ENCODE measurements around the gene OR6X1. TPM values are rescaled to one million over a fixed set of nuclear protein-coding genes. Genes with fewer than 3 reads are reported as not detected.
A peak's percentile ranks its signal among the peaks of the same experiment; 100 is the strongest.

The OR6X1 gene
- total and polyA plus RNA-seq, 9 of the 15 experiments (the other 6 are each of a cell fraction or from before 2014, with no cell fraction given), result not detected

DNA sequence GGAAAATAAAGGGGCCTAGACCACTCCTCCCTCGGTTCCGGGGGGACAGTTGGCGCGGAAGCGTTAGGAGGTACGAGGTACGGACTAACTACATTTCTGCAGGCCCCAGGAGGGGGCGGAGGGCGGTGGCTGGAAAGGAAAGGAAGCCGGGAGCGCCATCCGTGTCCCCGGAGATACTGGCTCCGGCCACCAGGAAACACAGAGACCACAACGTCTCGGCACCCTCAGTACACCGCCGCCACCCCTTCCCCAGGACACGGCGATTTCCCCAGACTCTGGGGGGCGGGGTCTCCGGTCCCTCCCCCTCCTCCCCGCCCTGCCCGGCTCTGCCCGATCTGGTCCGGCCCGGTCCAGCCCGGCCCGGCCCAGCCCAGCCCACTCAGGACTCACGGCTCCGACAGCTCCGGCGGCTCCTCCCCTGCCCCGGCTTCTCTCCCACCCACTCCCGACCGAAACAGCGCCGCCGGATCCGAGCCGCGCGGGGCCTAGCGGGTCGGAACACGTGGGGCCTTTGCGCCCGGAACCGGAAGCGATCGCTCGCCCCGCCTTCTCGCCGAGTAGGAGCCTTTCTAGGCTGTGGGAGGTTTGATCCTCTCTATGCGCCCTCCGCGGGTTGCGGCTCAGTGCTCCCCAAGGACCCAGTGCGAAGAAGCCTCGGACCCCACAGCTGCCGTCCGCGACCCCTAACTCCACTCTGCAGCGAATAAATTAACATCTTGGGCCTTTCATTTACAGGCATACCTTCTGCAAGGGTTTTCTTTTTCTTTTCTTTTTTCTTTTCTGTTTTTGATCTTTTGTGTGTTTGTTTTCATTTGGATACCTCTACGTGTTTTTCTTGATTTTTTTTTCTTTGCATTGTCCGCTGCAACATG is 12.9 kb downstream of the OR6X1 start, which contains the start of gene ZNF202 (continued):
- TF ChIP-seq, protein P1, sequence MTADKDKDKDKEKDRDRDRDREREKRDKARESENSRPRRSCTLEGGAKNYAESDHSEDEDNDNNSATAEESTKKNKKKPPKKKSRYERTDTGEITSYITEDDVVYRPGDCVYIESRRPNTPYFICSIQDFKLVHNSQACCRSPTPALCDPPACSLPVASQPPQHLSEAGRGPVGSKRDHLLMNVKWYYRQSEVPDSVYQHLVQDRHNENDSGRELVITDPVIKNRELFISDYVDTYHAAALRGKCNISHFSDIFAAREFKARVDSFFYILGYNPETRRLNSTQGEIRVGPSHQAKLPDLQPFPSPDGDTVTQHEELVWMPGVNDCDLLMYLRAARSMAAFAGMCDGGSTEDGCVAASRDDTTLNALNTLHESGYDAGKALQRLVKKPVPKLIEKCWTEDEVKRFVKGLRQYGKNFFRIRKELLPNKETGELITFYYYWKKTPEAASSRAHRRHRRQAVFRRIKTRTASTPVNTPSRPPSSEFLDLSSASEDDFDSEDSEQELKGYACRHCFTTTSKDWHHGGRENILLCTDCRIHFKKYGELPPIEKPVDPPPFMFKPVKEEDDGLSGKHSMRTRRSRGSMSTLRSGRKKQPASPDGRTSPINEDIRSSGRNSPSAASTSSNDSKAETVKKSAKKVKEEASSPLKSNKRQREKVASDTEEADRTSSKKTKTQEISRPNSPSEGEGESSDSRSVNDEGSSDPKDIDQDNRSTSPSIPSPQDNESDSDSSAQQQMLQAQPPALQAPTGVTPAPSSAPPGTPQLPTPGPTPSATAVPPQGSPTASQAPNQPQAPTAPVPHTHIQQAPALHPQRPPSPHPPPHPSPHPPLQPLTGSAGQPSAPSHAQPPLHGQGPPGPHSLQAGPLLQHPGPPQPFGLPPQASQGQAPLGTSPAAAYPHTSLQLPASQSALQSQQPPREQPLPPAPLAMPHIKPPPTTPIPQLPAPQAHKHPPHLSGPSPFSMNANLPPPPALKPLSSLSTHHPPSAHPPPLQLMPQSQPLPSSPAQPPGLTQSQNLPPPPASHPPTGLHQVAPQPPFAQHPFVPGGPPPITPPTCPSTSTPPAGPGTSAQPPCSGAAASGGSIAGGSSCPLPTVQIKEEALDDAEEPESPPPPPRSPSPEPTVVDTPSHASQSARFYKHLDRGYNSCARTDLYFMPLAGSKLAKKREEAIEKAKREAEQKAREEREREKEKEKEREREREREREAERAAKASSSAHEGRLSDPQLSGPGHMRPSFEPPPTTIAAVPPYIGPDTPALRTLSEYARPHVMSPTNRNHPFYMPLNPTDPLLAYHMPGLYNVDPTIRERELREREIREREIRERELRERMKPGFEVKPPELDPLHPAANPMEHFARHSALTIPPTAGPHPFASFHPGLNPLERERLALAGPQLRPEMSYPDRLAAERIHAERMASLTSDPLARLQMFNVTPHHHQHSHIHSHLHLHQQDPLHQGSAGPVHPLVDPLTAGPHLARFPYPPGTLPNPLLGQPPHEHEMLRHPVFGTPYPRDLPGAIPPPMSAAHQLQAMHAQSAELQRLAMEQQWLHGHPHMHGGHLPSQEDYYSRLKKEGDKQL (CRISPR knock-in tag; IDR thresholded peaks at IDR 0.05; ENCODE audit: borderline replicate concordance), result no peak
- no peak for TF ChIP-seq TARDBP (IDR thresholded peaks at IDR 0.05)
- TF ChIP-seq, protein P2, sequence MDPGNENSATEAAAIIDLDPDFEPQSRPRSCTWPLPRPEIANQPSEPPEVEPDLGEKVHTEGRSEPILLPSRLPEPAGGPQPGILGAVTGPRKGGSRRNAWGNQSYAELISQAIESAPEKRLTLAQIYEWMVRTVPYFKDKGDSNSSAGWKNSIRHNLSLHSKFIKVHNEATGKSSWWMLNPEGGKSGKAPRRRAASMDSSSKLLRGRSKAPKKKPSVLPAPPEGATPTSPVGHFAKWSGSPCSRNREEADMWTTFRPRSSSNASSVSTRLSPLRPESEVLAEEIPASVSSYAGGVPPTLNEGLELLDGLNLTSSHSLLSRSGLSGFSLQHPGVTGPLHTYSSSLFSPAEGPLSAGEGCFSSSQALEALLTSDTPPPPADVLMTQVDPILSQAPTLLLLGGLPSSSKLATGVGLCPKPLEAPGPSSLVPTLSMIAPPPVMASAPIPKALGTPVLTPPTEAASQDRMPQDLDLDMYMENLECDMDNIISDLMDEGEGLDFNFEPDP (CRISPR knock-in tag; IDR thresholded peaks at IDR 0.05), result no peak
- no peak for TF ChIP-seq KDM2B (CRISPR knock-in tag; IDR thresholded peaks at IDR 0.05)
- TF ChIP-seq, protein P3, sequence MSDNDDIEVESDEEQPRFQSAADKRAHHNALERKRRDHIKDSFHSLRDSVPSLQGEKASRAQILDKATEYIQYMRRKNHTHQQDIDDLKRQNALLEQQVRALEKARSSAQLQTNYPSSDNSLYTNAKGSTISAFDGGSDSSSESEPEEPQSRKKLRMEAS (CRISPR knock-in tag; IDR thresholded peaks at IDR 0.05), result peak; percentile 91
- TF ChIP-seq, protein P4, sequence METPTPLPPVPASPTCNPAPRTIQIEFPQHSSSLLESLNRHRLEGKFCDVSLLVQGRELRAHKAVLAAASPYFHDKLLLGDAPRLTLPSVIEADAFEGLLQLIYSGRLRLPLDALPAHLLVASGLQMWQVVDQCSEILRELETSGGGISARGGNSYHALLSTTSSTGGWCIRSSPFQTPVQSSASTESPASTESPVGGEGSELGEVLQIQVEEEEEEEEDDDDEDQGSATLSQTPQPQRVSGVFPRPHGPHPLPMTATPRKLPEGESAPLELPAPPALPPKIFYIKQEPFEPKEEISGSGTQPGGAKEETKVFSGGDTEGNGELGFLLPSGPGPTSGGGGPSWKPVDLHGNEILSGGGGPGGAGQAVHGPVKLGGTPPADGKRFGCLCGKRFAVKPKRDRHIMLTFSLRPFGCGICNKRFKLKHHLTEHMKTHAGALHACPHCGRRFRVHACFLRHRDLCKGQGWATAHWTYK (CRISPR knock-in tag; IDR thresholded peaks at IDR 0.05), result 0 out of 2 replicates have a peak, but pooled peaks have one; percentile 34
- peak; percentile 68; the same call in 1 of the 2 replicates for TF ChIP-seq POLR2H (tag; IDR thresholded peaks at IDR 0.05; ENCODE audit: low read depth)
- TF ChIP-seq MLX (CRISPR knock-in tag; conservative IDR thresholded peaks at IDR 0.05), result no peak
- TF ChIP-seq EGR1 (conservative IDR thresholded peaks at IDR 0.05), result peak; percentile 69
- peak; percentile 85 for TF ChIP-seq SUPT5H (IDR thresholded peaks at IDR 0.05)
- no peak for TF ChIP-seq HDAC3 (IDR thresholded peaks at IDR 0.05; ENCODE audit: borderline replicate concordance, partially characterized antibody)
- TF ChIP-seq BRF1 (IDR thresholded peaks at IDR 0.05; ENCODE audit: borderline replicate concordance, extremely low read depth, insufficient read length), result no peak
- no peak for TF ChIP-seq ZNF41 (CRISPR knock-in tag; conservative IDR thresholded peaks at IDR 0.05)
- no peak for TF ChIP-seq RBM15 (IDR thresholded peaks at IDR 0.05; ENCODE audit: insufficient read depth, low read length)
- TF ChIP-seq SMARCE1 (IDR thresholded peaks at IDR 0.05), result no peak
- TF ChIP-seq GABPB1 (CRISPR knock-in tag; IDR thresholded peaks at IDR 0.05), result peak; percentile 95
- no peak for TF ChIP-seq SRSF9 (IDR thresholded peaks at IDR 0.05; ENCODE audit: borderline replicate concordance, low read depth, low read length)
- 0 out of 2 replicates have a peak, but pooled peaks have one; percentile 23 for TF ChIP-seq PML (IDR thresholded peaks at IDR 0.05; ENCODE audit: low read length)
- 0 out of 2 replicates have a peak, but pooled peaks have one; percentile 13 for TF ChIP-seq PHF21A (IDR thresholded peaks at IDR 0.05; ENCODE audit: borderline replicate concordance, low read depth)

All from K562 (cell line).